Thyroid gland (tissue), 4 donors: ENCODE data around the gene POLN.

ENCODE experiments used
- POLR2A ChIP-seq, 2 donors: fragments of 450-650 bp; IDR thresholded peaks; one replicate each; pipeline ENCODE4 v1.6.1; 2017; ENCODE audit warnings: antibody characterized with exemption in 2 of 2, mild to moderate bottlenecking in 2 of 2, moderate library complexity in 1 of 2
- TF ChIP-seq, protein P1 (sequence below), 6 experiments: fragments of 200-600 bp in 3 of 6; fragments of 450-650 bp in 3 of 6; sonication (generic) in 3 of 6; IDR thresholded peaks; one replicate each; pipeline ENCODE4 v1.5.1; 2016 to 2019; ENCODE audit warnings: antibody characterized with exemption in 6 of 6, mild to moderate bottlenecking in 2 of 6, inconsistent platforms in 1 of 6, moderate library complexity in 1 of 6

DNA sequence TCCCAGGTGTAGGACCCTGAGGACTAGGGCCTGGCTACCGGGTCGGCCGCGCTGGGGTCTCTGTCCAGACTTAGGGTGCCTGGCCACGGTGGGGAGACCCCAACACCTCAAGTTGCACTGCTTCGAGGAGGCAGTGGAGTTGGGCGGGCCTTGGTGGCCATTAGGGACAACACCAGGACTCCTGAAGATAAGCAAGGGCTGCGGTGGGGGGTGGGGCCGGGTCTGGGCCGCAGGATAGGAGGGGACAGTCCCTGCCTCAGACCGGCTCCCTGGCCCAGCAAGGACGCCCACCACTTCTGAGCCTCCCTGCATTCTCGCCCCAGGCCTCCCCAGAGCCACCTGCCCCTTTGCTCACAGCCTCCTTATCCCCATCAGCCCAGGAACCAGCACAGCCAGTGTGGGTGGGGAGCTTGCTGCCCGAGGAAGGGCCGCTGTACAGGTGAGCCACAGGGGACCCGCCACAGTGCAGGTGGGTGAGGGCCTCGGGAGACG, 25.4 kb upstream of the POLN start:
- TF ChIP-seq, protein P1, sequence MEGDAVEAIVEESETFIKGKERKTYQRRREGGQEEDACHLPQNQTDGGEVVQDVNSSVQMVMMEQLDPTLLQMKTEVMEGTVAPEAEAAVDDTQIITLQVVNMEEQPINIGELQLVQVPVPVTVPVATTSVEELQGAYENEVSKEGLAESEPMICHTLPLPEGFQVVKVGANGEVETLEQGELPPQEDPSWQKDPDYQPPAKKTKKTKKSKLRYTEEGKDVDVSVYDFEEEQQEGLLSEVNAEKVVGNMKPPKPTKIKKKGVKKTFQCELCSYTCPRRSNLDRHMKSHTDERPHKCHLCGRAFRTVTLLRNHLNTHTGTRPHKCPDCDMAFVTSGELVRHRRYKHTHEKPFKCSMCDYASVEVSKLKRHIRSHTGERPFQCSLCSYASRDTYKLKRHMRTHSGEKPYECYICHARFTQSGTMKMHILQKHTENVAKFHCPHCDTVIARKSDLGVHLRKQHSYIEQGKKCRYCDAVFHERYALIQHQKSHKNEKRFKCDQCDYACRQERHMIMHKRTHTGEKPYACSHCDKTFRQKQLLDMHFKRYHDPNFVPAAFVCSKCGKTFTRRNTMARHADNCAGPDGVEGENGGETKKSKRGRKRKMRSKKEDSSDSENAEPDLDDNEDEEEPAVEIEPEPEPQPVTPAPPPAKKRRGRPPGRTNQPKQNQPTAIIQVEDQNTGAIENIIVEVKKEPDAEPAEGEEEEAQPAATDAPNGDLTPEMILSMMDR (IDR thresholded peaks at IDR 0.05), result no peak
- no peak for TF ChIP-seq POLR2A (IDR thresholded peaks at IDR 0.05)
